Renal cortex interstitium (tissue), 11 donors: ENCODE results near the gene SERINC3. TPM values are rescaled to one million over a fixed set of nuclear protein-coding genes. Genes with fewer than 3 reads are reported as not detected.
A peak's percentile ranks its signal among the peaks of the same experiment; 100 is the strongest.
"Not testable (repeated sequence)": the region's sequence is repeated elsewhere in the genome, so short reads cannot be mapped to it uniquely, and the experiment has no call there.

Experiments
- DNase-seq, 11 donors: peaks; one replicate each; pipeline ENCODE4 v3.0.0-alpha.2; 2013; ENCODE audit warnings: low read depth in 9 of 11, low spot score in 4 of 11; ENCODE audit errors: extremely low read depth in 1 of 11
- polyA plus RNA-seq, 3 donors: library from polyadenylated mRNA; unstranded; fragments of 120-200 nt; gene quantifications; one replicate each; pipeline ENCODE4 v1.2.1, GENCODE V29; 2013; ENCODE audit not compliant: insufficient read length in 3 of 3

Gene SERINC3
- polyA plus RNA-seq, 3 donors, result 61.9 to 71.2 (median 68.5) TPM

DNA sequence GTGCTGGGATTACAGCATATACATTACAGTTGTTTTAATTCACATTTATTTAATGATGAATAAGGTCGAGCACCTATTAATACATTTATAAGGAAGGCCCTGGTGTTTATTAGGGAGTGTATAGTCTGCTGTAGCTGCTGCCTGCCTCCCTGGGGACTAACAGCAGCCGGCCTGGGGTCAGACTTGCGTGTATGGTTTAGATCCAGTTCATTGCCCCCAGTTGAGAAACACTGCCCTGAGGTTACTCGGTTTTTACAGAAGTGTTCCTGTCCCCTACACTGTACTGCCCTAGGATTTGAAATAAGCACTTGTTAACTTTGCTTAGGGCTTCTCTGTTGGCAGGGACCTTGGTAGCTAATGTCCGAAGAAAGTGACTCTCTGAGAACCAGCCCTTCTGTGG lies 42.2 kb downstream of the SERINC3 start:
- no peak for DNase-seq

DNA sequence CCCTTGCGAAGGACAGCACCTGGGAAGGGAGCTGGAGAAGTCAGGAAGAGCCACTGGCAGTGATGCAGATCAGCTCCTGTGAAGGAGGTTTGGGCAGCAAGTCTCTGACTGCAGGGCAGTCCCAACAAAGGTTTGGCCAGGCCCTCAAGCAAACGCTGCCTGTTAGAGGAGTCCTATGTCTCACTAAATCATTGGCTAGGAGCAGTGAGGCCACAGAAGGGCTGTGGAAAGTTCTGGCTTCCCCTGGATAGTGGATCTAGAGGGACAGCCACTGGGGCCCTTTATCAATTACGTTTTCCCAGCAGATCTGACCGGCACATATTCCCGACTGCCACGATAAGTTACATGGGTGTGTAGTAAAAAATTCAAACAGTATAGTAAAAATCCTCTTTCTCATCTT lies 43.7 kb downstream of the SERINC3 start:
- no peak for DNase-seq

DNA sequence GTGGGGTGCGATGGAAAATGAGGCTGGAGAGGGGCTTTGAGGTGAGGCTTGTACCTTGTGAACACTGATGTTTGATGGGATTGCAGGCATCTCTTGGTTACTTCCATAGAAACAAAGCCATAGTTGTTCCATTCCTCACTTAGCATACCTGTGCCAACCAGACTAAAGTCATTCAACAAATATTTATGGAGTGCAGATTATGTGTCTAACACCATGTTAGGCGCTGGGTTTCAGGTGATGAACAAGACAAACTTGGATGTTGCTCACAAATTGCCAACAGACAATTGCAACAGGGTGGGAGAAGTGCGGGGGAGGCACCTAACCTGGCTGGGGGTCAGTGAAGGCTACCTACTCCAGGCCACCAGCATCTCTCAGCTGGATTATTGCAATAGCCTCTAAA lies 44.7 kb downstream of the SERINC3 start:
- DNase-seq, result no peak

GRCh38 chr20:44475694-44476560 lies 45.9 kb downstream of the SERINC3 start, which contains the start of gene TTPAL:
TTPAL (plus strand) TSS chr20:44475874; CDS start chr20:44480000, 4,126 bp downstream.
- peak; percentile 66 to 88 (median 83) for DNase-seq

DNA sequence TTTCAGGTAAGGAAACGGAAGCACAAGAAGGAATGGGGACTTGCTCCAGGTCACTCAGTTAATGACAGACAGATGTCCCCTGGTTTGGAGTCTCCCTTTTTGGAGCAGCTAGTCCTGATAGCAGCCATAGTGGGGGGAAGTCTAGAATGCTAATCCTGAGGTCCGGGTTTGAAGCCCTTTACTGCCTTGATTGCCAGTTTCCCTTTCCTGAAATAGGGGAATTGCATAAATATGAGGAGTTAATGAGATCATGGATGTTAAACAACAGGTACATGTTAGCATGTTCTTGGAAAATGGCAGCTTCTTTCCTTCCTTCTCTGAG lies 46.5 kb downstream of the SERINC3 start:
- peak in 1 of 11 donors; percentile 3 for DNase-seq

- DNase-seq, result not testable (repeated sequence)
Measured at GRCh38 chr20:44472283-44472682, 49.6 kb downstream of the SERINC3 start.

GRCh38 chr20:44471481-44471882 lies 50.4 kb downstream of the SERINC3 start:
- DNase-seq, result peak in 1 of 11 donors; percentile 6

DNA sequence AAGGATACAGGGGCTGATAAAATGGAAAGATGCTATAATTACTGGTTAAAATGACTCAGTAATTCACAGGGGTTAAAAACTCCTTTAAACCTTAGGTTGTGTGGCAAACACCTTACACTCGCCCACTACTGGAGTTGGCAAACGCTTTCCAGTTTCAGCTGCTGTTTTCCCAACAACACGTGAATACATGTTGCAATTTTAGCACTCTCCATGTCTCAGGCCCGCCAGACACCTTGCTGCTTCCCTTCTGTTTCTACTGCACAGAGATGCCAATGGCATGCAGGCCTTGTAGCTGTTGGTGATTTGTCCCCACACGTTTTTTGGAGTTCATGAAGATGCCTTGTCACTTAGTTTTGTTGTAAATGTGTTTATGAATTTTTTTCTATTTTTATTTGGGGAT lies 51.5 kb downstream of the SERINC3 start:
- DNase-seq, result no peak

- no peak for DNase-seq
Measured at GRCh38 chr20:44468044-44468782, 53.7 kb downstream of the SERINC3 start.

GRCh38 chr20:44467289-44467883 lies 54.5 kb downstream of the SERINC3 start:
- DNase-seq, result no peak

- no peak for DNase-seq
Measured at GRCh38 chr20:44465001-44465560, 56.8 kb downstream of the SERINC3 start.

- no peak for DNase-seq
Measured at GRCh38 chr20:44464514-44464913, 57.4 kb downstream of the SERINC3 start.

DNA sequence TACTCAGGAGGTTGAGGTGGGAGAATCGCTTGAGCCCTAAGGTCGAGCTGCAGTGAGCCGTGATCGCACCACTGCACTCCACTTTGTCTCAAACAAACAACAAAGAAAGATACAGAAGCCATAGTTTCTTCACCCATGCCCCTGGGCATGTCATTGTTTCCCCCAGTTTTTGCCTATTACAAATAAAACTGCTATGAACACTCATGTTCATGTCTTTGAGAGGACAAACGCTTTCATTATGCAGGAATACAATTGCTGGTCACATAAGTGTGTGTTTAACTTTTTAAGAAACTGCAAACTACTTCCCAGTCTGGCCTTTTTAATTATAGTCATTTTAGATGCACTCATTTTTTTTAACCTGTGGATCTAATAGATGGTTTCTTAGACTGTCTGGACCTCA lies 58.4 kb downstream of the SERINC3 start:
- no peak for DNase-seq

DNA sequence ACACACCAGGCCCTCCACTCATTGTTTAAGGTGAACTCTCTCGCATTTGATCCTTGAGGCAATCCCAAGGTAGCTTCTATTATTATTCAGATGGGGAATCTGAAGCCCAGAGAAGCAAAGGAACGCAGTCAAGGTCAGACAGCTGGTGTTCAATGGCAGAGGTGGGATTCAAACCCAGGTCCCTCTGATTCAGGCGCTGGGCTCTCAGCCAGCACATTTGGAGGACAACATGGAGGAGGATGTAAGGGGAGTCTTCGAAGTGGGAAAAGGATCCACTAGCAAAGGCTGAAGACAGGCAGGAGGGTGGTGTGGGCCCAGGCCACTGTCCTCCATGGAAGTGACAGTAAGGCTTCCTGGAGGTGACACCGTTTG lies 60.1 kb downstream of the SERINC3 start:
- DNase-seq, result no peak

- DNase-seq, result no peak
Measured at GRCh38 chr20:44461142-44461802, 60.6 kb downstream of the SERINC3 start.

DNA sequence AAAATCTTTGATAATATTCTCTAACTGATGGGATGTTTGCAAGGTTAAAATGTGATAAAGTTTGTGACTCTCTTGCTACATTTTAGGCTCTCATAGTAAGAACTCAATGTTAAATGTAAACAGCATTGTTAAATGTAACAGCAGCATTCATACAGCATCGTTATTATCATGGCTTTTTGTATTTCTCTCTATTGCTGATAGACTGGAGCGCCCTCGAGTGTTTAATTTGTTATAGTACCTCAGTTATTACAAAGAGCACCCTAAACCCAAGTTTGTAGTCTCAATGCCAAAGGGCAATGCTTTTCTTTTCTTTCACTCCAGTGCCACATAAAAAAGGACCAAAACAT lies 61.1 kb downstream of the SERINC3 start:
- DNase-seq, result no peak

DNA sequence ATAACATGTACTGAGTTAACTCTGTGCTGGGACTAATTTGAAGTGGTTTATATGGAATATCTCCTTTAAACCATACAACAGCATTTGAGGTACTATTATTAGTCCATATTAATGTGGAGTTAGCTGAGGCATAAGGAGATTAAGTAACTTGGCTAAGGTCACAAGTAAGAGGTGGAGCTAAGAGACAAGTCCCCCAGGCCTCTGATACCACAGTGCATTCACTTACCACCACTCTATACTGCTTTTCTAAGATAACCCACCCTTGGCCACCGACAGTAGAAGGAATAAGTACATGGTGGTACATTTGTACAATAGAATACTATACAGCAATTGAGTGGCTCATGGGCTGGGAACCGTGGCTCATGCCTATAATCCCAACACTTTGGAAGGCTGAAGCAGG lies 62.6 kb downstream of the SERINC3 start:
- no peak for DNase-seq

- DNase-seq, result no peak
Measured at GRCh38 chr20:44457016-44457415, 64.9 kb downstream of the SERINC3 start.

- no peak for DNase-seq
Measured at GRCh38 chr20:44456611-44457010, 65.3 kb downstream of the SERINC3 start.
